Large intestine (tissue), 3 donors: ENCODE results near the gene PKP4. TPM values are rescaled to one million over a fixed set of nuclear protein-coding genes. Genes with fewer than 3 reads are reported as not detected.
"Not testable (repeated sequence)": the region's sequence is repeated elsewhere in the genome, so short reads cannot be mapped to it uniquely, and the experiment has no call there.

Experiments
- DNase-seq, 2 donors: peaks; one replicate each; pipeline versions ENCODE4 v3.0.0 to v3.0.0-alpha.2; 2013
- H3K27ac ChIP-seq: one replicate; pipeline ENCODE4 v1.5.1; 2013; ENCODE audit warnings: low read length
- H3K27me3 ChIP-seq: 2 replicates; pipeline ENCODE4 v1.6.1; 2013; ENCODE audit warnings: low read length; ENCODE audit not compliant: control insufficient read depth, insufficient read depth
- H3K36me3 ChIP-seq: 2 replicates; pipeline ENCODE4 v1.6.1; 2013; ENCODE audit warnings: low read length; ENCODE audit not compliant: control insufficient read depth, insufficient read depth
- H3K4me1 ChIP-seq: one replicate; pipeline ENCODE4 v1.6.1; 2013; ENCODE audit warnings: low read length; ENCODE audit not compliant: control insufficient read depth, insufficient read depth
- H3K4me3 ChIP-seq: one replicate; pipeline ENCODE4 v1.5.1; 2013; ENCODE audit warnings: low read length
- H3K9me3 ChIP-seq: one replicate; pipeline ENCODE4 v1.6.1; 2013; ENCODE audit warnings: mild to moderate bottlenecking, low read depth, low read length, moderate library complexity; ENCODE audit not compliant: control insufficient read depth
- WGBS: methylation state at CpG from one replicate; pipeline ENCODE4 v1.1.5; 2013; ENCODE audit warnings: low lambda C conversion rate; ENCODE audit not compliant: insufficient coverage; 5-methylcytosine and 5-hydroxymethylcytosine counted together
- polyA plus RNA-seq: library from polyadenylated mRNA; unstranded; fragments of 120-200 nt; gene quantifications from one replicate; pipeline ENCODE4 v1.2.1, GENCODE V29; 2013

PKP4 gene
- polyA plus RNA-seq, 1 donor: 56.1 TPM

GRCh38 chr2:158467248-158467647 is 10.5 kb downstream of the PKP4 start:
- H3K27me3 ChIP-seq: no peaks in the 10 kb centered on the region
- H3K4me3 ChIP-seq: no peak overlapping the region
- WGBS: 100% methylated on average over 2 of the region's 4 CpGs
- no peak overlapping the region for H3K27ac ChIP-seq
- no peaks in the 10 kb centered on the region for H3K9me3 ChIP-seq
- peaks cover 2% of the 10 kb centered on the region for H3K36me3 ChIP-seq
- H3K4me1 ChIP-seq: no peaks in the 10 kb centered on the region
- no peak for DNase-seq

GRCh38 chr2:158472829-158473228 is 16.1 kb downstream of the PKP4 start:
- not testable (repeated sequence) for H3K9me3 ChIP-seq, DNase-seq, H3K4me1 ChIP-seq, H3K4me3 ChIP-seq, H3K27me3 ChIP-seq, H3K27ac ChIP-seq, H3K36me3 ChIP-seq
- 100% methylated on average over 2 of the region's 3 CpGs for WGBS

- WGBS: 100% methylated on average over 1 of the region's 3 CpGs
- not testable (repeated sequence) for H3K4me3 ChIP-seq, DNase-seq, H3K4me1 ChIP-seq, H3K9me3 ChIP-seq, H3K27me3 ChIP-seq, H3K27ac ChIP-seq, H3K36me3 ChIP-seq
Observed at GRCh38 chr2:158473300-158473699, 16.5 kb downstream of the PKP4 start.

- Histone ChIP-seq H3K36me3 (peaks cover 5% of the 10 kb centered on the region), H3K27me3 (no peaks in the 10 kb centered on the region), H3K4me1 (no peaks in the 10 kb centered on the region), H3K4me3 (no peak overlapping the region), H3K9me3 (no peaks in the 10 kb centered on the region), H3K27ac (no peak overlapping the region)
- DNase-seq: no peak
- WGBS: 83% methylated on average over 5 of the region's 8 CpGs
Observed at GRCh38 chr2:158473719-158474392, 17.1 kb downstream of the PKP4 start.

GRCh38 chr2:158474526-158475011 is 17.8 kb downstream of the PKP4 start:
- H3K9me3 ChIP-seq, H3K27me3 ChIP-seq, DNase-seq, H3K27ac ChIP-seq, H3K4me1 ChIP-seq, H3K4me3 ChIP-seq, H3K36me3 ChIP-seq: not testable (repeated sequence)
- WGBS: 100% methylated on average over 1 of the region's 3 CpGs

GRCh38 chr2:158477202-158477601 is 20.4 kb downstream of the PKP4 start:
- H3K27ac ChIP-seq: no peak overlapping the region
- peaks cover 3% of the 10 kb centered on the region for H3K36me3 ChIP-seq
- H3K9me3 ChIP-seq: no peaks in the 10 kb centered on the region
- H3K27me3 ChIP-seq: no peaks in the 10 kb centered on the region
- 75% methylated on average over 2 of the region's 3 CpGs for WGBS
- no peaks in the 10 kb centered on the region for H3K4me1 ChIP-seq
- no peak for DNase-seq
- H3K4me3 ChIP-seq: no peak overlapping the region

GRCh38 chr2:158478237-158478636 is 21.5 kb downstream of the PKP4 start:
- no peaks in the 10 kb centered on the region for H3K27me3 ChIP-seq
- peaks cover 3% of the 10 kb centered on the region for H3K36me3 ChIP-seq
- no peaks in the 10 kb centered on the region for H3K4me1 ChIP-seq
- H3K27ac ChIP-seq: no peak overlapping the region
- no peak for DNase-seq
- WGBS: 64% methylated on average over 4 of the region's 6 CpGs
- no peak overlapping the region for H3K4me3 ChIP-seq
- H3K9me3 ChIP-seq: no peaks in the 10 kb centered on the region

GRCh38 chr2:158478816-158479215 is 22.1 kb downstream of the PKP4 start:
- DNase-seq: no peak
- H3K9me3 ChIP-seq: no peaks in the 10 kb centered on the region
- H3K27ac ChIP-seq: no peak overlapping the region
- no CpG with 5 or more reads among the region's 1 CpG for WGBS
- H3K4me3 ChIP-seq: no peak overlapping the region
- H3K36me3 ChIP-seq: peaks cover 3% of the 10 kb centered on the region
- H3K27me3 ChIP-seq: no peaks in the 10 kb centered on the region
- H3K4me1 ChIP-seq: no peaks in the 10 kb centered on the region

GRCh38 chr2:158481116-158481515 is 24.4 kb downstream of the PKP4 start:
- WGBS: 100% methylated on average over 1 of the region's 1 CpG

GRCh38 chr2:158482594-158482993 is 25.8 kb downstream of the PKP4 start:
- Histone ChIP-seq H3K9me3 (no peaks in the 10 kb centered on the region), H3K4me1 (no peaks in the 10 kb centered on the region), H3K36me3 (no peaks in the 10 kb centered on the region), H3K27ac (no peak overlapping the region), H3K27me3 (no peaks in the 10 kb centered on the region), H3K4me3 (no peak overlapping the region)
- DNase-seq: no peak

More at GRCh38 chr2:158481116-158481515, 24.4 kb downstream of the PKP4 start:
- Histone ChIP-seq H3K27me3 (no peaks in the 10 kb centered on the region), H3K9me3 (no peaks in the 10 kb centered on the region), H3K4me1 (no peaks in the 10 kb centered on the region), H3K36me3 (no peaks in the 10 kb centered on the region), H3K27ac (no peak overlapping the region), H3K4me3 (no peak overlapping the region)
- no peak for DNase-seq

GRCh38 chr2:158484892-158485556 is 28.3 kb downstream of the PKP4 start:
- WGBS: 100% methylated on average over 1 of the region's 8 CpGs
- H3K27me3 ChIP-seq: no peaks in the 10 kb centered on the region
- no peak overlapping the region for H3K4me3 ChIP-seq
- H3K36me3 ChIP-seq: no peaks in the 10 kb centered on the region
- no peaks in the 10 kb centered on the region for H3K9me3 ChIP-seq
- no peak overlapping the region for H3K27ac ChIP-seq
- no peaks in the 10 kb centered on the region for H3K4me1 ChIP-seq
- DNase-seq: no peak
